ENCODE measurements around the gene NKD2. TPM values are rescaled to one million over a fixed set of nuclear protein-coding genes. Genes with fewer than 3 reads are reported as not detected.

The NKD2 gene
- polyA plus RNA-seq, 1 of the 3 experiments (the other 2 are of a cell fraction), result not detected

GRCh38 chr5:994821-995220 is 13.8 kb upstream of the NKD2 start:
- Histone ChIP-seq H3K4me2 (no peak overlapping the region), H3K4me3 (ENCODE audit: low read depth in 2 of 2, low read length in 1 of 2) (no peak overlapping the region), H3K9me2 (no peaks in the 10 kb centered on the region), H3K9ac (no peak overlapping the region), H3K27ac (ENCODE audit: low read depth in 2 of 2, low read length in 1 of 2) (no peak overlapping the region), H3K9me3 (no peaks in the 10 kb centered on the region), H3K36me3 (replicated peaks in 1 of 2; ENCODE audit: control insufficient read depth in 1 of 2, insufficient read depth in 2 of 2, low read length in 1 of 2) (no peaks in the 10 kb centered on the region), H3K27me3 (ENCODE audit: insufficient read depth) (no peaks in the 10 kb centered on the region), H3K79me2 (ENCODE audit: insufficient read depth) (no peaks in the 10 kb centered on the region), H2AFZ (ENCODE audit: low read depth) (no peak overlapping the region), H4K20me1 (ENCODE audit: insufficient read depth) (no peaks in the 10 kb centered on the region), H3K4me1 (ENCODE audit: control insufficient read depth in 1 of 2, insufficient read depth in 2 of 2, low read depth in 1 of 2, low read length in 1 of 2) (peaks cover 0 to 4% of the 10 kb centered on the region in 2 experiments; a peak in 1 of 4 replicates), H3F3A (replicated peaks; ENCODE audit: insufficient read depth) (no peaks in the 10 kb centered on the region)
- DNase-seq, result no peak
- ChIA-PET CTCF (interaction anchor here (0.8 to 1.4 kb wide), 3 partner anchors 10 to 14 kb away, joined by 3 to 8 read pairs (median 4); partner anchors contain the start of gene NKD2), POLR2A (no interaction called here)
- WGBS (ENCODE audit: low lambda C conversion rate), result 17% methylated on average over 1 of the region's 4 CpGs
- TF ChIP-seq TCF12 (IDR thresholded peaks at IDR 0.05), result no peak
- TF ChIP-seq FOXJ3 (CRISPR knock-in tag; IDR thresholded peaks at IDR 0.05), result no peak

GRCh38 chr5:995318-995717 is 13.3 kb upstream of the NKD2 start:
- 0% methylated on average over 1 of the region's 4 CpGs for WGBS (ENCODE audit: low lambda C conversion rate)
- no peaks in the 10 kb centered on the region for H3K9me3 ChIP-seq
- H3F3A ChIP-seq (replicated peaks; ENCODE audit: insufficient read depth), result no peaks in the 10 kb centered on the region
- no peak overlapping the region for H3K4me3 ChIP-seq (ENCODE audit: low read depth in 2 of 2, low read length in 1 of 2)
- no peak for TF ChIP-seq GATA2 (CRISPR knock-in tag; IDR thresholded peaks at IDR 0.05)
- H3K27ac ChIP-seq (ENCODE audit: low read depth in 2 of 2, low read length in 1 of 2), result no peak overlapping the region
- H3K36me3 ChIP-seq (replicated peaks in 1 of 2; ENCODE audit: control insufficient read depth in 1 of 2, insufficient read depth in 2 of 2, low read length in 1 of 2), result no peaks in the 10 kb centered on the region
- no peaks in the 10 kb centered on the region for H3K9me2 ChIP-seq
- H3K4me2 ChIP-seq, result no peak overlapping the region
- POLR2A ChIA-PET, result no interaction called here
- CTCF ChIA-PET, result interaction anchor here (0.7 to 1.5 kb wide), 5 partner anchors 10 to 72 kb away, joined by 3 to 4 read pairs (median 4); partner anchors contain the start of gene NKD2
- no peak overlapping the region for H2AFZ ChIP-seq (ENCODE audit: low read depth)
- no peaks in the 10 kb centered on the region for H3K27me3 ChIP-seq (ENCODE audit: insufficient read depth)
- no peak for DNase-seq
- no peaks in the 10 kb centered on the region for H3K79me2 ChIP-seq (ENCODE audit: insufficient read depth)
- H4K20me1 ChIP-seq (ENCODE audit: insufficient read depth), result no peaks in the 10 kb centered on the region
- H3K9ac ChIP-seq, result no peak overlapping the region
- peaks cover 0 to 4% of the 10 kb centered on the region in 2 experiments; a peak in 1 of 4 replicates for H3K4me1 ChIP-seq (ENCODE audit: control insufficient read depth in 1 of 2, insufficient read depth in 2 of 2, low read depth in 1 of 2, low read length in 1 of 2)

DNA sequence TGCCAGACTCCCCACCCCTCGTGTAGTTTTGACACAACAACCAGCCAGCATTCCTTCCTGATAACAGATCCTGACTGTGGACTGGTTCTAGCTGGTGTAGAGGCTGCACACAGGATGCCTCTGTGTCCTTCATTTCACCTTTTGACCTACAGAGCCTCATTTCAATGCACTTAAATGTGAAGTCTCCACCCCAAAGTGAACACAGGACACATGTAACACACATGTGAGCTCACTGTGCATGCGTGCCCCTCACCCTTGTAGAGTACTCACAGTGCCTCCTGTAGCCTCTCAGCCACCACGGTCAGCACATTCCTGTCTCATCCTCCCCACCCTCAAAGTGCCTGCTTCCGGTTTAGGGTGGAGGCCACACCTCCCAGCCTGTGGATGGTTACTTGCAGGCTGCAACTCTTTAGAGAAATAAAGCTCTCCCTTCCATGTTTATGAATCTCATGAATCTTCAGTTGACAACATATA is 11.6 kb upstream of the NKD2 start:
- no peaks in the 10 kb centered on the region for H3K27me3 ChIP-seq (ENCODE audit: insufficient read depth)
- no peaks in the 10 kb centered on the region for H3K36me3 ChIP-seq (replicated peaks in 1 of 2; ENCODE audit: control insufficient read depth in 1 of 2, insufficient read depth in 2 of 2, low read length in 1 of 2)
- no peaks in the 10 kb centered on the region for H3K9me2 ChIP-seq
- ChIA-PET CTCF (interaction anchor here (1.1 to 1.2 kb wide), 2 partner anchors 8 to 170 kb away, joined by 4 to 7 read pairs; no protein-coding TSS in a partner anchor), POLR2A (no interaction called here)
- no peaks in the 10 kb centered on the region for H3F3A ChIP-seq (replicated peaks; ENCODE audit: insufficient read depth)
- no peak overlapping the region for H3K9ac ChIP-seq
- H3K27ac ChIP-seq (ENCODE audit: low read depth in 2 of 2, low read length in 1 of 2), result no peak overlapping the region
- no peak for TF ChIP-seq YY1 (IDR thresholded peaks at IDR 0.05; ENCODE audit: low read depth)
- no peak for TF ChIP-seq JUND (IDR thresholded peaks at IDR 0.05)
- no peak for TF ChIP-seq TEAD4 (IDR thresholded peaks at IDR 0.05; ENCODE audit: borderline replicate concordance, insufficient read depth)
- no peak for TF ChIP-seq IRF3 (IDR thresholded peaks at IDR 0.05; ENCODE audit: low read depth, low read length)
- TF ChIP-seq MXI1 (IDR thresholded peaks at IDR 0.05; ENCODE audit: low read depth, low read length), result no peak
- no peak for TF ChIP-seq SIN3A (IDR thresholded peaks at IDR 0.05; ENCODE audit: borderline replicate concordance, low read depth, low read length)
- TF ChIP-seq FOSL2 (IDR thresholded peaks at IDR 0.05; ENCODE audit: borderline replicate concordance, low read depth), result no peak
- TF ChIP-seq RCOR1 (IDR thresholded peaks at IDR 0.05; ENCODE audit: low read length), result no peak
- no peak for TF ChIP-seq EP300 (IDR thresholded peaks at IDR 0.05; ENCODE audit: borderline replicate concordance in 1 of 2, low read depth in 1 of 2, low read length in 1 of 2)
- TF ChIP-seq, protein P1, sequence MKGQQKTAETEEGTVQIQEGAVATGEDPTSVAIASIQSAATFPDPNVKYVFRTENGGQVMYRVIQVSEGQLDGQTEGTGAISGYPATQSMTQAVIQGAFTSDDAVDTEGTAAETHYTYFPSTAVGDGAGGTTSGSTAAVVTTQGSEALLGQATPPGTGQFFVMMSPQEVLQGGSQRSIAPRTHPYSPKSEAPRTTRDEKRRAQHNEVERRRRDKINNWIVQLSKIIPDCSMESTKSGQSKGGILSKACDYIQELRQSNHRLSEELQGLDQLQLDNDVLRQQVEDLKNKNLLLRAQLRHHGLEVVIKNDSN (IDR thresholded peaks at IDR 0.05; ENCODE audit: borderline replicate concordance, low read depth), result no peak
- no peak for TF ChIP-seq FOXJ3 (CRISPR knock-in tag; IDR thresholded peaks at IDR 0.05)
- no peak for TF ChIP-seq SMC3 (IDR thresholded peaks at IDR 0.05; ENCODE audit: low read depth, low read length)
- no peak for TF ChIP-seq FOXM1 (IDR thresholded peaks at IDR 0.05; ENCODE audit: low read depth)
- no peak for TF ChIP-seq RXRA (IDR thresholded peaks at IDR 0.05; ENCODE audit: borderline replicate concordance, low read depth)
- no peak for TF ChIP-seq GABPA (IDR thresholded peaks at IDR 0.05; ENCODE audit: low read depth)
- TF ChIP-seq MEF2A (IDR thresholded peaks at IDR 0.05; ENCODE audit: borderline replicate concordance, low read depth), result no peak
- no peak for TF ChIP-seq NRF1 (IDR thresholded peaks at IDR 0.05; ENCODE audit: low read depth, low read length)
- no peak for TF ChIP-seq EZH2phosphoT487 (IDR thresholded peaks at IDR 0.05; ENCODE audit: borderline replicate concordance, low read depth)
- H4K20me1 ChIP-seq (ENCODE audit: insufficient read depth), result no peaks in the 10 kb centered on the region
- no peak for DNase-seq
- no peak overlapping the region for H3K4me2 ChIP-seq
- WGBS (ENCODE audit: low lambda C conversion rate), result 41% methylated on average over 4 of the region's 4 CpGs
- H3K4me3 ChIP-seq (ENCODE audit: low read depth in 2 of 2, low read length in 1 of 2), result no peak overlapping the region
- H3K4me1 ChIP-seq (ENCODE audit: control insufficient read depth in 1 of 2, insufficient read depth in 2 of 2, low read depth in 1 of 2, low read length in 1 of 2), result peaks cover 0 to 4% of the 10 kb centered on the region in 2 experiments; a peak in 1 of 4 replicates
- H3K79me2 ChIP-seq (ENCODE audit: insufficient read depth), result no peaks in the 10 kb centered on the region
- H3K9me3 ChIP-seq, result no peaks in the 10 kb centered on the region
- no peak overlapping the region for H2AFZ ChIP-seq (ENCODE audit: low read depth)
